GM19467 (cell line): ENCODE measurements around the gene CDC42BPG.
"Not testable (repeated sequence)": the region's sequence is repeated elsewhere in the genome, so short reads cannot be mapped to it uniquely, and the experiment has no call there.

Source experiments
- ATAC-seq: cut with Tn5 transposase; IDR thresholded peaks from one replicate; pipeline ENCODE4 v1.9.1; 2021; ENCODE audit warnings: mild to moderate bottlenecking, moderate library complexity; ENCODE audit not compliant: unreplicated experiment

Gene CDC42BPG

GRCh38 chr11:64849598-64850356 is 5.3 kb upstream of the CDC42BPG start:
- ATAC-seq, result no peak

DNA sequence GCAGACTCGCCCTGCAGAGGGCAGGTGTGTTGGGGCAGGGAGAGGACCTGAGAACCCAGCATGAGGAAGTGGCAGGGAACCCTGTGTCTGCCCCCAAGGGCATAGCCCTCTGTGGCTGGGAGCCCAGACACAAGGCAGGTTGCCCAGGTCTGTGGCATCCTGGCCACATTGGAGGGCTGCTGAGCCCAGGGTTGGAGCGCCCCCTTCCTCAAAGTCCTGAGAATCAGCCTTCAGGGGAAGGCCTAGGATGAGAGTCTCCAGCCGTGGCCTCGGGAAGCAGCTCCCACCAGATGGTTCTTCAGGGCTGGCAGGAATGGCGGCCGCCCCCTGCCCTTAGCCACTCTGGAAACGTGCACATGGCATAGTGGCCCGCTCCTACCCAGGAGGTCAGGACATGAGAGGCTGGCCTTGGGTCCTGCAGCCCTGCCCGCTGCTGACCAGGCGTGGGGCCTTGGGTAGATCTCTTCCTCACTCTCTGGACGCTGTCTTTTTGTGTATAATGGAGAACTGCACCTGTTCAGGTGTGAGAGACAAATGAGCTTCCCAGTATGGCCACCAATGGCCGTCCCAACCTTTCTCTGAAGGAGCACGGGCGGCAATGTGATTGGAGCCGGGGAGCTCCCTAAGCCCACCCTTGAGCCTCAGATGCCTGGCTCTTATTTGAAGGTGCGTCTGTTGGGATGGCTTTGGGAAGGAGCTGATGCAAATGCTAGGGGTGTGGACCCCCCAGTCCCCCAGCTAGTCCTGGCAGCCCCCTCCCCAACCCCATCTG is 4.6 kb upstream of the CDC42BPG start:
- no peak for ATAC-seq

GRCh38 chr11:64848214-64848825 is 3.9 kb upstream of the CDC42BPG start:
- ATAC-seq, result no peak

DNA sequence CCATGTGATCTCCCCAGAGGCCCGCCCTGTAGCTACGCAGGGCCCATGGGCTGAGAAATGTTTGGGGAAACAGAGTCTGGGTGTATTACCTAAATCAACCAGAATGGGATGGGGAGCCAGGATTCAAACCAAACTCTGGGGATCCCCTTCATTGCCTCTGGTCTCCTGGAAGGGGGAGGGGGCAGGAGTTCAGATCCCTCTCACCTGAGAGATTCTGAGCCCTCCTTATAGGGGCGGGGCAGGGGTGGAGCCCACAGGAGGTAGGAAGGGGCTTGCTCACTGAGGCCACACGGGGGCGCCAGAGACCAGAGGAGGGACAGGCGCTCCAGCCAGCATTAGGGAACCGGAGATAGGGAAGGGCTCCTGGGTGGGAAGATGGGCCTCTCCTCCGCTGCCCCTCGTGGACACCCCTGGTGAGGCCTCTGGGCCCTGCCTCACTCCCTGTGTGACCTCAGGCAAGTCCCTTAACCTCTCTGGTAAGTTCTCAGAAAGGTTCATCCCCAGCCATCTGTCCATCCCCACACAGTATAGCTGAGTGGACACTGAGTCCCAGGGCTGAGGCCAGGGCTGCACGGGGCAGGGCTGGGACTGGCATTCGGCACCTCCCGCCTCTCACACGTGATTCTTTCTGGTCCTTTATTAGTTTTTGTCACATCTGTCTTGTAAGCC is 2.7 kb upstream of the CDC42BPG start:
- ATAC-seq, result no peak

- ATAC-seq, result not testable (repeated sequence)
Measured at GRCh38 chr11:64845776-64846129, 1.3 kb upstream of the CDC42BPG start.

GRCh38 chr11:64845129-64845775 is 799 bp upstream of the CDC42BPG start:
- ATAC-seq, result no peak

GRCh38 chr11:64843686-64844329 is 645 bp downstream of the CDC42BPG start:
- ATAC-seq, result no peak

GRCh38 chr11:64842851-64843685 is 1.4 kb downstream of the CDC42BPG start:
- ATAC-seq, result no peak

- ATAC-seq, result no peak
Measured at GRCh38 chr11:64842366-64842759, 2.1 kb downstream of the CDC42BPG start.

- ATAC-seq, result no peak
Measured at GRCh38 chr11:64841592-64842365, 2.7 kb downstream of the CDC42BPG start.

DNA sequence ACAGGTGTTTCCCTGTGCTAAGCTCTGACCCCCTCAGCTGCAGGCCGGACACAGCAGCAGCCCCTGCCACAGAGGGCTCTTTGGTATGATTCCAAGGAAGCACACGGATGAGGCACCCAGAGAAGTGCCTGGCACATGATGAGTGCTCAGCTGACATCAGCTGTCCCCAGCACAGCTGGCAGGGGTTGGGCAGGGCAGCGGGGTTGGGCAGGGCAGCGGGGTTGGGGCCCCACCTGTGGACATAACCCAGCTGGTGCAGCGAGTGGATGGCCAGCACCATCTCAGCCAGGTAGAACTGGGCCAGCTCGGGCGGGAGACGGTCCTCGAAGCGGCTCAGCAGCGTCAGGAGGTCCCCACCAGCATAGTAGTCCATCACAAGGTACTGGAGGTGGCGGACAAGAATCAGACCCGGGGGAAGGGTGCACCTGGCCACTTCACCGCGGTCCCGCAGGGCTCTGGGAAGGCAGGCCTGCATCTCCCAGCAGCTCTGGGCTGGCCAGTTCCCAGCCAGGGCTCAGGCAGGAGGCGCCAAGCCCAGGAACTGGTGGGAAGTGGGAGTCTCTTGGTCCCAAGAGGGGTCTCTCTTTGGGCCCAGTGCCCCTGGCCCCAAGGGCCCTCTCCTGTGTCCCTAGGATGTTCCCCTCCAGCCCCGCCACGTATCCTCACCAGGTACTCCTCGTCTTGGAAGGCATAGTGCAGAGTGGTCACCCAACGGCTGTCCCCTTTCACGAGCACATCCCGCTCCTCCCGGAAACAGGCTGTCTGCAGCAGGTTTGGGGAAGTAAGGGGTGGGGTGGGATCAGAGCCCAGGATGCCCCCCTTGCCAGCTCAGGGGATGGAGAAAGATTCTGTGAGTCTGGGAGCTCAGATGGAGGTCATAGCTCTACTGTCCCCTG is 4.3 kb downstream of the CDC42BPG start:
- no peak for ATAC-seq

DNA sequence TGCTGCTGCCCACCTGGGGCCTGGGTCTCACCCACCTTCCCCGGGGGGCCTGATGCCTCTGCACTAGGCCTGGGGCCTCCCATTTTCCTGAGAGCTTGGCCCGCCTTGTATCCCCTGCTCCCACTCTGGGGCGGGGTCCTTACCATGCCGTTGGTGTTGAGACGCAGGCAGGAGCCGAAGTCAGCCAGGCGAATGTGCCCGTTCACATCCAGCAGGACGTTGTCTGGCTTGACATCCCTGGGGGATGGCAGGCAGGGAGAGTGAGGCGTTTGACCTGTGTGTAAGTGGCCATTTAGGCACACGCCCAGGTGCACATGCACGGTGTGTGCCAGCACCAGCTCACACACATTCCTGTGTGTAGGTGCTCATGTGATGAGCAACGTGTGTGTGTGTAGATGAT is 5.1 kb downstream of the CDC42BPG start:
- no peak for ATAC-seq

GRCh38 chr11:64838600-64839334 is 5.7 kb downstream of the CDC42BPG start:
- no peak for ATAC-seq

- no peak for ATAC-seq
Measured at GRCh38 chr11:64837887-64838351, 6.5 kb downstream of the CDC42BPG start.

- no peak for ATAC-seq
Measured at GRCh38 chr11:64836448-64837072, 7.9 kb downstream of the CDC42BPG start.

GRCh38 chr11:64835616-64836447 is 8.6 kb downstream of the CDC42BPG start:
- no peak for ATAC-seq
